HG02852 (cell line): ENCODE results near the gene ERF.

ENCODE experiments used
- ATAC-seq: cut with Tn5 transposase; IDR thresholded peaks from one replicate; pipeline ENCODE4 v1.9.1; 2021; ENCODE audit warnings: mild to moderate bottlenecking, moderate library complexity; ENCODE audit not compliant: unreplicated experiment

ERF gene

DNA sequence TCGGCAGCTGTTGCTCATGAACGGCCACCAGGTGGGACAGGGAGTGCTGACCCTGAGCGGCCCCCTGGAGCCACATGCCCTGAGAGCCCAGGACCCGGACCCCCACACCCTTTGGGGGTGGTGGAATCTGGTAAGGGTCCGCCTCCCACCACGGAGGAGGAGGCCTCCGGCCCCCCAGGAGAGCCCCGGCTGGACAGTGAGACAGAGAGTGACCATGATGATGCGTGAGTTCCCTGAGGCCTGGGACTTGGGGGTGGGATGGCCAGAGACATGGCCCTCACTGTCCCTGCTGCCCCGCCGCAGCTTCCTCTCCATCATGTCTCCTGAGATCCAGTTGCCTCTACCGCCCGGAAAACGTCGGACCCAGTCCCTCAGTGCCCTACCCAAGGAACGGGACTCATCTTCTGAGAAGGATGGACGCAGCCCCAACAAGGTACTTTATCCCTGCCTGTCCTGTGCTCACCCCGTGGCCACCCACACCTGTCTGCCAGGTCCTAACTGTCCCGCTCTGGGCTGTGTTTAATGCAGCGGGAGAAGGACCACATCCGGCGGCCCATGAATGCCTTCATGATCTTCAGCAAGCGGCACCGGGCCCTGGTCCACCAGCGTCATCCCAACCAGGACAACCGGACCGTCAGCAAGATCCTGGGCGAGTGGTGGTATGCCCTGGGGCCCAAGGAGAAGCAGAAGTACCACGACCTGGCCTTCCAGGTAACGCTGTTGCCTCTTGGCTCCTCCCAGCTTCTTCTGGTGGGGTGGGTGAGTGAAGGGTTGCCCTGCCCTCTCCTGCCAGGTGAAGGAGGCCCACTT is 32.3 kb upstream of the ERF start:
- no peak for ATAC-seq

DNA sequence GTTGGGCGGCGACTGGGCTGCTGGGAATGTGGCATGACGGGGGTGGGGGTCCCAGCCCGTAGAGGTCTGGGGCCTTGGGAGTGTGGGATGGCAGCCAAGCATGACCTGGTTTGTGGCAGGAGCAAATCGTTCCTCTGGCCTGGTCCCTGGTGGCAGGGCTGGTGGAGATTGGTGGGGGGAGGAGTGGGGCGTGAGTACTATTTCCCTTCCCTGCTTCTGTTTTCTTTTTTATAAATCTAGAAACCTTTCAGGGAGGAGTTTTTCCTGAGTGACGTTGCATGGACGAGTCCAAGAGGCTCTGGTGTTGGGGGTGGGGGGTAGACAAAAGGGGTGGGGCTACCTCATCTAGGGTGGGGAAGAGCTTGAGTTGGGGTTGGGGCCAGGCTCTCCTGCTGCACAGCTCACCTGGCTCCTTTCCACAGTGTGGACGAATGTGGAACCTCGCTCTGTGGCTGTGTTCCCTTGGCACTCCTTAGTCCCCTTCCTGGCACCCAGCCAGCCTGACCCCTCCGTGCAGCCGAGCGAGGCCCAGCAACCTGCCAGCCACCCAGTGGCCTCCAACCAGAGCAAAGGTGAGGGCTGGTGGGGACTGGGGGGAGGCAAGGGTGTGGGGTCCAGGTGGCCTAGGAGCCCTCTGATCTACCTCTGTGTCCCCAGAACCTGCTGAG is 31.6 kb upstream of the ERF start:
- ATAC-seq: no peak

GRCh38 chr19:42285988-42286348 is 31.0 kb upstream of the ERF start:
- ATAC-seq: no peak

- no peak for ATAC-seq
These were observed 30.6 kb upstream of the ERF start for GRCh38 chr19:42285541-42285941.

- ATAC-seq: no peak
These were observed 29.8 kb upstream of the ERF start for GRCh38 chr19:42284591-42285341.

- ATAC-seq: peak; percentile 34
These were observed 29.2 kb upstream of the ERF start for GRCh38 chr19:42284066-42284501.

- peak; percentile 39 for ATAC-seq
These were observed 28.5 kb upstream of the ERF start for GRCh38 chr19:42283188-42284065.

GRCh38 chr19:42282819-42283187 is 27.9 kb upstream of the ERF start:
- no peak for ATAC-seq

DNA sequence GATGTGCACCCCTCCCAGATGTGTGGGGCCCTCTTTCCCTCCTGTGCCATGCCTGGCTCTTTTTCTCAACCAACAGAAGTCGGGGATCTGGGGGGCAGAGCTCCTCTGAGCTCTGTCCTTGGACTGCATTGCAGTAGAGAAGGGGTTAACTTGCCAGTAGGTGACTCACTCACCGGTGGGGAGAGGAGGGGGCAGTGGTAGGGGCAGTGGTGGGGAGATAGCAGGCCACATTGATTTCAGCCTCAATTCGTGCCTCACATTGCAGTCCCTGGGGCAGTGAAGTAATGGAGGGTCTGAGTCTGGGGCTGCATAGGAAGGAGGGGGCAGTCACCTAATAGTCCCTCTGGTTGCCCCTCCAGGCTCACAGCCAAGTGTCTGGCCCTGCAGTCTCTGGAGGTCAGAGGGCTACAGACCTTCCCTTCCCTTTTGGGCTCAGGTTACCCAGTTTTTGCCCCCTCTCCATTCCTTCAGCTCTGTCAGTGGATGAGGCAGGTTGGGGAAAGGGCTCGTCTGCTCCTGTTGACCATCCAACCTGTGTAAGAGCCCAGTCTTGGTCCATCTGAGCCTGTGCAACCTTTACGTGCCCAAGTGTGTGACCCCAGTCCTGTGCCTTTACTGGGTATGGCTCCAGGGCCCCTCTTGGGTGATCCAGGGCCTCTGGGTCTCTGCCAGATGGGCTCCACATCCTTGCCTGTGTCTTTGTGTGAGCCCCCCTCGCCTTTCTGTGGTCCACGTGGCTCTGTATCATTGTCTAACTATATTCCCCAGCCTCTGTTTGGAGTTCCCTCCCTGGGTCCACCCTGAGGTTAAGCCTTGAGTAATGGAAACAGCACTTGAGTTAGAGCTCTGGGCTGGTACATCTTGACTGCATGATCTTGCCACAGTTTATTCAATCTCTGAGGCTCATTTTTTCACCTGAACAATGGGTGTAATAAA is 27.2 kb upstream of the ERF start:
- no peak for ATAC-seq

GRCh38 chr19:42281146-42281826 is 26.4 kb upstream of the ERF start:
- ATAC-seq: no peak

GRCh38 chr19:42280815-42281145 is 25.9 kb upstream of the ERF start:
- no peak for ATAC-seq

DNA sequence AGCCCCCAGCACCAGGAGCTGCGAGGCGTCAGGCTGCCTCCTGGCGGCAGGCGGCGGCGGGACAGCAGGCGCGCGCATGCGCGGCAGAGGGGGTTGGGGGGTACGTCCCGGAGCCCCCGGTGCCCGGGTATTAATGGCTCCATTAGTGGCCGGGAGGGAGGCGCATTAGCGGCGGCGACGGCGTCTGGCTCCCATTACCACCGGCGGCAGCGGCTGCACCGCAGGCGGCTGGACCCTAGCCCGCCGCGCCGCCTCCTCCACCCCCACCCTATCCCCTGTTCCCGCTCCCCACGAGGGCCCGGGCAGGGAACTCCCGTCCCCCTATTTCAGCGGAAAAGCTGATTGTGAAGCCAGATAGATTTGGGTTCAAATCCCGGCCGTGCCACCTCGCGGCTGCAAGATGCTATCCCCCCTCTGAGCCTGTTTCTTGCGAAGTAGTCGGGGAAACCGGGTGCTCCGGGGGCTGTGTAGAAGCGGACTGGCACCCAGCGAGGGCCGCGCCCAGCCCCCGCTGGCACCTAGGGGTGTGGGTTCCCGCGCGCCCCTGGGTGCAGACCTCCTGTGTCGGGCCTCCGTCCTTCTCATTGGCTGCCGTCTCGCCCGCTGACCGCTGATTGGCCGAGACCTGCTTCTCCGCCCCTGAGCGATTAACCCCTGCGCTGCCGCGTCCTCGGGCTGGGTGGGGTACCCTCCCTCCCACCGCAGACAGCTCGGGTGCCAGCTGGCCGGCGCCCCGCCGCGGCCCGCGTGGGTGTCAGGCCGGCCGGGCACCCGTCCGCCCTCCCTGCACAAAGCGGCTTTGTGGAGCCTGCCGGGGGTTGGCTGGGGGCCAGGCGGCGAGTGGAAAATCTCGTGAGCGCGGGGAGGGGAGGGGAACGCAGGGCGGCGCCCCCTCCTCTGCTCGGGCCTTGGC is 25.2 kb upstream of the ERF start:
- no peak for ATAC-seq

DNA sequence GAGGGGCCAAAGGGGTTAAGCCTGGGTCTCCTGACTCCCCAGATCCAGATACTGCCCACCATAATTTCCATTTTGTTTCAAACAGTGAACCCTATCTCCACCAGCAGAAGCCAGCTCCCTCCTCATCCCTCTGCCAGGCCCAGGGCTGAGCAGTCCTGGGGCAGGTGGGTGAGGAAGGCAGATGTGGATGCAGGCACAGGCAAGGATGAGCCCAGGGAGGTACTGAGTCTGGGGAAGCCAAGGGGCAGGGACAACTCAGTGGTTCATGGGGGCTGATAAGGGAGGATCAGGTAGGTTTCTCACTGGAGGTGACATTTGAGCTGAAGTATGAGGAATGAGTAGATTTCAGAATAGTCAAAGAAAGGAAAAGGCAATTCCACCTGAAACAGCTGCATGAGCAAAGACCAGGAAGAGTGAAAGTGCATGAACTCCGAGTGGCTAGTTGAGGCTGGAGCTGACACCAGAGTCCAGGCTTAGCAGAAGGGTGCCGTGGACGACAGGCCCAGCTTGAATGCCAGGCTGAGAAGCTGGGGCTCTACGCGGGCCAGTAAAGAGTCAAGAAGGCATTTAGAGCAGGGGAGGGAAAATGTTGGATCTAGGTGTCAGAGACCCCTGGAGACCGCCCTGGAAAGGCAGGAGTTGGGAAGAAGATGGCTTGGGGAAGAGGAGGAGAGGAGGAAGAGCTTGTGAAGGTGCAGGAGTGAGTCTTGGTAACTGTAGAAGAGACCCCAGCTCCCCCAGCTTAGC is 24.4 kb upstream of the ERF start:
- no peak for ATAC-seq

DNA sequence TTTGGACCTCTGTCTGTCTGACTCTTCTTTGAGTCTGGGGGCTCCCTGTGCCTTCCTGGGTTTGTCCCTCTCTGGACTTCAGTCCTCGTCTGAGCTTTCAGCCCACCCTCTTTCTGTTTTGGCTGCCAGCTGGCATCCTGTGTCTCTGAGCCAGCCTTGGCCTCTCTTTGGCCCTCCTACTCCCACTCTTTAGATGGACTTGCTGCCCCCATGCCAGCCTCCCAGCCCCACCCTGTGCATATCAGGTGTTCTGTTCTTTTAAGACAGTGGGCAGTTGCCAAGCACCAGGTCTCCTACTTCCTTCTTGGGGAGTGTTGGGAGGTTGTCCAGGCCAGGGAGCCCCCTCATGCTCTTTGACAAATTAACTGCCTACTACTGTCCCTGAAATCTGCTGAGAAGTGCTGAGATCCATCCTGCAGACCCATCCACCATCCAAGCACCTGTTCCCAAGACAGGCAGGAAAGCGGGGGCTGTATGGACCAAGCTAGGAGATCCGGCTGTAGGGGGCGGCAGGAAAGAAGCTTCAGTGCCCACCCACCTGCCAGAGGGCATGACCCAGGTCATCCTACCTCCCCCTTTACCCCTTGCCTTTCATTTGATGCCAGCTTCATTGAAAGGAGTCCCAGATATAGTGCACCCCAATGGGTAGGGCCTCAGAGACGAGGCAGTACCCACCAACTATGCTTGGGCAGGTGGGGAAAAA is 23.7 kb upstream of the ERF start:
- no peak for ATAC-seq

- ATAC-seq: no peak
These were observed 23.0 kb upstream of the ERF start for GRCh38 chr19:42277821-42278451.

GRCh38 chr19:42276821-42277220 is 21.9 kb upstream of the ERF start:
- ATAC-seq: no peak

- no peak for ATAC-seq
These were observed 21.4 kb upstream of the ERF start for GRCh38 chr19:42276284-42276683.
